Measurements from ENCODE around the gene ITGA2. TPM values are rescaled to one million over a fixed set of nuclear protein-coding genes. Genes with fewer than 3 reads are reported as not detected.

The ITGA2 gene
- total RNA-seq, 1 donor from 2014 or later: 18.4 TPM

DNA sequence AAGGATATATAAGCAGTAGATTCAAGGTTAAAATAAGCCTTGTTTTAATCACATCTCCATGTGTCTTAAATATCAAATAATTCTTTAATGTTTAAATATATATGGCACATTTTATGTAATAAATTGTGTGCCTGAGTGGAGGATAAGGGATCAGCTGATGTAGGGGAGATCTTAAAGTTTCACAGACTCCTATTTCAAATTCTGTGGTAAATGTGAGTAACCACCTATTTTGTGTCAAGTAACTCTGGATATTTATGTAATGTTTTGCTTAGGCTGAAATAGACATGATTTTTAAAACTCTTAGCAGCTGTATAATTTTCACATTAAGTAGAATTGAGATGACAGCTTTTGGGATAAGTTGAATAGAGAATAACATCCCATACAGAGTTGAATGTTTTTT is 41.3 kb upstream of the ITGA2 start:
- DNase-seq (ENCODE audit: extremely low spot score in 2 of 2): no peak
- H3K27ac ChIP-seq: no peak overlapping the region
- no peaks in the 10 kb centered on the region for H3K36me3 ChIP-seq
- H3K4me1 ChIP-seq: no peaks in the 10 kb centered on the region
- H3K4me3 ChIP-seq: no peak overlapping the region
- intact Hi-C loops (cut with DNase I): loop anchor here (10.0 kb wide), 1 partner anchor 147 kb away; no protein-coding TSS in a partner anchor
- TF ChIP-seq POLR2AphosphoS5 (IDR thresholded peaks at IDR 0.05; ENCODE audit: insufficient read depth in 1 of 2, low read depth in 1 of 2) (no peak), POLR2A (IDR thresholded peaks at IDR 0.05) (no peak)
- no peaks in the 10 kb centered on the region for H3K9me3 ChIP-seq
- H3K27me3 ChIP-seq: no peaks in the 10 kb centered on the region

- Histone ChIP-seq H3K27me3 (no peaks in the 10 kb centered on the region), H3K27ac (no peak overlapping the region), H3K36me3 (no peaks in the 10 kb centered on the region), H3K4me3 (no peak overlapping the region), H3K9me3 (no peaks in the 10 kb centered on the region), H3K4me1 (no peaks in the 10 kb centered on the region)
- TF ChIP-seq POLR2AphosphoS5 (IDR thresholded peaks at IDR 0.05; ENCODE audit: insufficient read depth in 1 of 2, low read depth in 1 of 2) (peak in 1 of 2 donors; percentile 62), POLR2A (IDR thresholded peaks at IDR 0.05) (no peak), CTCF (IDR thresholded peaks at IDR 0.05) (peak; percentile 60 to 77 (median 61))
- intact Hi-C loops (cut with DNase I): loop anchor here (10.0 kb wide), 1 partner anchor 146 kb away; no protein-coding TSS in a partner anchor
- no peak for DNase-seq (ENCODE audit: extremely low spot score in 2 of 2)
Observed at GRCh38 chr5:52948418-52949076, 40.6 kb upstream of the ITGA2 start.

DNA sequence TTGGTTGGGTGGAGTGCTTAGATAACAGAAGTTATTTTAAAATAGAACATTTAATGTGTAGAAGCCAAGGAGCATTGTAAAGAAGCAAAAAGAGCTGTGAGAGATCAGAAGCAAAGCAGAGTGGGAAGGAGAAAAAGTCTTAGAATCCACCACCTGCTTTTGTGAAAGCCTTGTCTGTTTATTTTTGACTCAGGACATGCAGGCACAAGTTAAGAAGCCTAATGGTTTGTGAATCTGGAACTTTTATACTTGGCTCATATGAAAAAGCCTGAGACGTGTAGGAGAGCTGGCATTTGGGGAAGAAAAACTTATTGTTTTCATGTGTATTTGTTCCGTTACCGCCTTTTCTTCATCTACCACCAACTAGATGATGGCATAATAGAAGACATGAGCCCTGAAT is 38.5 kb upstream of the ITGA2 start:
- Histone ChIP-seq H3K4me1 (no peaks in the 10 kb centered on the region), H3K27me3 (no peaks in the 10 kb centered on the region), H3K27ac (no peak overlapping the region), H3K36me3 (no peaks in the 10 kb centered on the region), H3K9me3 (no peaks in the 10 kb centered on the region), H3K4me3 (no peak overlapping the region)
- intact Hi-C loops (cut with DNase I): no loop called here
- DNase-seq (ENCODE audit: extremely low spot score in 2 of 2): no peak
- TF ChIP-seq POLR2AphosphoS5 (IDR thresholded peaks at IDR 0.05; ENCODE audit: insufficient read depth in 1 of 2, low read depth in 1 of 2) (no peak), POLR2A (IDR thresholded peaks at IDR 0.05) (no peak), CTCF (IDR thresholded peaks at IDR 0.05) (no peak)

- H3K4me3 ChIP-seq: no peak overlapping the region
- intact Hi-C loops (cut with DNase I): no loop called here
- H3K36me3 ChIP-seq: no peaks in the 10 kb centered on the region
- TF ChIP-seq POLR2A (IDR thresholded peaks at IDR 0.05) (no peak), POLR2AphosphoS5 (IDR thresholded peaks at IDR 0.05; ENCODE audit: insufficient read depth in 1 of 2, low read depth in 1 of 2) (no peak), CTCF (IDR thresholded peaks at IDR 0.05) (no peak)
- H3K9me3 ChIP-seq: no peaks in the 10 kb centered on the region
- no peak for DNase-seq (ENCODE audit: extremely low spot score in 2 of 2)
- no peaks in the 10 kb centered on the region for H3K27me3 ChIP-seq
- no peaks in the 10 kb centered on the region for H3K4me1 ChIP-seq
- no peak overlapping the region for H3K27ac ChIP-seq
Observed at GRCh38 chr5:52952483-52952882, 36.7 kb upstream of the ITGA2 start.

GRCh38 chr5:52956014-52956413 is 33.1 kb upstream of the ITGA2 start:
- H3K4me1 ChIP-seq: no peaks in the 10 kb centered on the region
- no peak overlapping the region for H3K27ac ChIP-seq
- H3K4me3 ChIP-seq: no peak overlapping the region
- no peaks in the 10 kb centered on the region for H3K27me3 ChIP-seq
- intact Hi-C loops (cut with DNase I): no loop called here
- no peaks in the 10 kb centered on the region for H3K36me3 ChIP-seq
- TF ChIP-seq POLR2AphosphoS5 (IDR thresholded peaks at IDR 0.05; ENCODE audit: insufficient read depth in 1 of 2, low read depth in 1 of 2) (no peak), CTCF (IDR thresholded peaks at IDR 0.05) (no peak), POLR2A (IDR thresholded peaks at IDR 0.05) (no peak)
- no peaks in the 10 kb centered on the region for H3K9me3 ChIP-seq
- no peak for DNase-seq (ENCODE audit: extremely low spot score in 2 of 2)
